GM12878 (cell line): Measurements from ENCODE around the gene ZFP91.

Experiments used
- TF ChIP-seq, protein P1 (sequence below), 3 experiments: IDR thresholded peaks in 2 of 3; conservative IDR thresholded peaks in 1 of 3; 2 replicates each; pipeline ENCODE4 v1.5.1; 2011; ENCODE audit warnings: low read depth in 3 of 3, low read length in 3 of 3, mild to moderate bottlenecking in 3 of 3, control low read depth in 2 of 3, moderate library complexity in 2 of 3, inconsistent platforms in 1 of 3, mixed read lengths in 1 of 3; ENCODE audit not compliant: control insufficient read depth in 2 of 3, insufficient read depth in 1 of 3; ENCODE audit errors: extremely low read depth in 1 of 3
- TF ChIP-seq, protein P2 (sequence below): IDR thresholded peaks from 2 replicates; pipeline ENCODE4 v1.6.1; 2011; ENCODE audit warnings: mild to moderate bottlenecking, low read depth, low read length, moderate library complexity; ENCODE audit not compliant: insufficient replicate concordance

DNA sequence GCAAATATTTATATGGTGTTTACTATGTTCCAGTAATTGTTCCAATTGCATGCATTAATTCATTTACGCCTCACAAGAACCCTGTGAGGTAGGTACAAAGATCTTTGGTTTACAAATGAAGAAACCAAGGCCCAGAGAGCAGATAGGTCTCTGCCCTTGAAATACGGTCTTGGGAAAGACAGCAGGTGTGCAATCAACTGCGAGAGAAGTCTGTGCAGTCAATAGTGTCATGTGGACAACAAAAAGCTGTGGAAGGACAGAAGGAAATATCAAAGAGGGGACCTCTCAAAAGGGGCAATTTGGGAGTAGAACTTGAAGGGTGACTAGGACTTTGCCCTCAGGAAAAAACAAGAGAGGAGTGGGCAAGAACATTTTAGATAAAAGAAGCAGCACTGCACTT, 52.5 kb downstream of the ZFP91 start:
- TF ChIP-seq, protein P1, sequence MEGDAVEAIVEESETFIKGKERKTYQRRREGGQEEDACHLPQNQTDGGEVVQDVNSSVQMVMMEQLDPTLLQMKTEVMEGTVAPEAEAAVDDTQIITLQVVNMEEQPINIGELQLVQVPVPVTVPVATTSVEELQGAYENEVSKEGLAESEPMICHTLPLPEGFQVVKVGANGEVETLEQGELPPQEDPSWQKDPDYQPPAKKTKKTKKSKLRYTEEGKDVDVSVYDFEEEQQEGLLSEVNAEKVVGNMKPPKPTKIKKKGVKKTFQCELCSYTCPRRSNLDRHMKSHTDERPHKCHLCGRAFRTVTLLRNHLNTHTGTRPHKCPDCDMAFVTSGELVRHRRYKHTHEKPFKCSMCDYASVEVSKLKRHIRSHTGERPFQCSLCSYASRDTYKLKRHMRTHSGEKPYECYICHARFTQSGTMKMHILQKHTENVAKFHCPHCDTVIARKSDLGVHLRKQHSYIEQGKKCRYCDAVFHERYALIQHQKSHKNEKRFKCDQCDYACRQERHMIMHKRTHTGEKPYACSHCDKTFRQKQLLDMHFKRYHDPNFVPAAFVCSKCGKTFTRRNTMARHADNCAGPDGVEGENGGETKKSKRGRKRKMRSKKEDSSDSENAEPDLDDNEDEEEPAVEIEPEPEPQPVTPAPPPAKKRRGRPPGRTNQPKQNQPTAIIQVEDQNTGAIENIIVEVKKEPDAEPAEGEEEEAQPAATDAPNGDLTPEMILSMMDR (IDR thresholded peaks at IDR 0.05 in 2 of 3, conservative IDR thresholded peaks at IDR 0.05 in 1 of 3; ENCODE audit: control insufficient read depth in 2 of 3, extremely low read depth in 1 of 3, insufficient read depth in 1 of 3, low read depth in 3 of 3, low read length in 3 of 3) = no peak
- TF ChIP-seq, protein P2, sequence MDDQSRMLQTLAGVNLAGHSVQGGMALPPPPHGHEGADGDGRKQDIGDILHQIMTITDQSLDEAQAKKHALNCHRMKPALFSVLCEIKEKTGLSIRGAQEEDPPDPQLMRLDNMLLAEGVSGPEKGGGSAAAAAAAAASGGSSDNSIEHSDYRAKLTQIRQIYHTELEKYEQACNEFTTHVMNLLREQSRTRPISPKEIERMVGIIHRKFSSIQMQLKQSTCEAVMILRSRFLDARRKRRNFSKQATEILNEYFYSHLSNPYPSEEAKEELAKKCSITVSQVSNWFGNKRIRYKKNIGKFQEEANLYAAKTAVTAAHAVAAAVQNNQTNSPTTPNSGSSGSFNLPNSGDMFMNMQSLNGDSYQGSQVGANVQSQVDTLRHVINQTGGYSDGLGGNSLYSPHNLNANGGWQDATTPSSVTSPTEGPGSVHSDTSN = no peak
